ENCODE data around the gene LYPD5. TPM values are rescaled to one million over a fixed set of nuclear protein-coding genes. Genes with fewer than 3 reads are reported as not detected.

LYPD5 gene
- total RNA-seq, 1 experiment from 2014 or later = 0.46 TPM

- TF ChIP-seq CTCF (IDR thresholded peaks at IDR 0.05) (peak; percentile 44), ATF6 (CRISPR knock-in tag; IDR thresholded peaks at IDR 0.05) (no peak), ETV6 (CRISPR knock-in tag; IDR thresholded peaks at IDR 0.05) (no peak), FOXK1 (CRISPR knock-in tag; IDR thresholded peaks at IDR 0.05) (no peak; the same call in 1 of the 2 replicates), ZNF219 (CRISPR knock-in tag; IDR thresholded peaks at IDR 0.05; ENCODE audit: borderline replicate concordance) (no peak), ZMAT4 (CRISPR knock-in tag; IDR thresholded peaks at IDR 0.05) (no peak), FOXP1 (CRISPR knock-in tag; IDR thresholded peaks at IDR 0.05; ENCODE audit: borderline replicate concordance) (peak; percentile 54; the same call in 1 of the 2 replicates), FOXP4 (CRISPR knock-in tag; IDR thresholded peaks at IDR 0.05) (0 out of 2 replicates have a peak, but pooled peaks have one; percentile 31), JAZF1 (CRISPR knock-in tag; IDR thresholded peaks at IDR 0.05) (no peak), FOXJ3 (CRISPR knock-in tag; IDR thresholded peaks at IDR 0.05; ENCODE audit: borderline replicate concordance) (no peak), ZNF281 (CRISPR knock-in tag; IDR thresholded peaks at IDR 0.05) (no peak), JUN (CRISPR knock-in tag; IDR thresholded peaks at IDR 0.05) (no peak), CREB1 (CRISPR knock-in tag; IDR thresholded peaks at IDR 0.05) (no peak), ZNF232 (CRISPR knock-in tag; IDR thresholded peaks at IDR 0.05) (no peak), ZBTB21 (CRISPR knock-in tag; IDR thresholded peaks at IDR 0.05; ENCODE audit: borderline replicate concordance) (no peak), GABPB1 (CRISPR knock-in tag; IDR thresholded peaks at IDR 0.05) (0 out of 2 replicates have a peak, but pooled peaks have one; percentile 43), PRDM15 (CRISPR knock-in tag; IDR thresholded peaks at IDR 0.05) (no peak), ARID4B (CRISPR knock-in tag; IDR thresholded peaks at IDR 0.05; ENCODE audit: borderline replicate concordance) (no peak; the same call in 1 of the 2 replicates), MXD4 (CRISPR knock-in tag; IDR thresholded peaks at IDR 0.05; ENCODE audit: borderline replicate concordance) (no peak), OVOL2 (CRISPR knock-in tag; IDR thresholded peaks at IDR 0.05; ENCODE audit: borderline replicate concordance) (no peak), HMGA2 (CRISPR knock-in tag; IDR thresholded peaks at IDR 0.05) (no peak)
Observed at GRCh38 chr19:43774103-43774939, 27.9 kb downstream of the LYPD5 start (continued).

All from WTC11 (cell line).